BE2C (cell line): ENCODE measurements around the gene PTPRR.

Experiments used
- DNase-seq: peaks from one replicate; pipeline ENCODE4 v3.0.0-alpha.2; 2020
- H3K27me3 ChIP-seq: fragments of 250-450 bp; sonication (Bioruptor Pico); 2 replicates; pipeline ENCODE4 v1.5.1; 2020; ENCODE audit warnings: mild to moderate bottlenecking
- H3K36me3 ChIP-seq: fragments of 250-450 bp; sonication (Bioruptor Pico); 2 replicates; pipeline ENCODE4 v1.5.1; 2020; ENCODE audit warnings: mild to moderate bottlenecking
- H3K4me1 ChIP-seq: fragments of 250-450 bp; sonication (Bioruptor Pico); 2 replicates; pipeline ENCODE4 v1.5.1; 2020
- H3K4me3 ChIP-seq: 2 replicates; pipeline ENCODE4 v1.5.1; 2011; ENCODE audit warnings: low read depth, low read length
- H3K9me3 ChIP-seq: fragments of 250-450 bp; sonication (Bioruptor Pico); 2 replicates; pipeline ENCODE4 v1.5.1; 2020
- CTCF ChIP-seq: IDR thresholded peaks from 2 replicates; pipeline ENCODE4 v1.5.1; 2012; ENCODE audit warnings: mild to moderate bottlenecking, low read depth, low read length

Gene PTPRR

GRCh38 chr12:70732287-70732686 is 188.3 kb downstream of the PTPRR start:
- Histone ChIP-seq H3K4me3 (no peak overlapping the region), H3K9me3 (no peaks in the 10 kb centered on the region; the same call in 1 of the 2 replicates), H3K27me3 (no peaks in the 10 kb centered on the region), H3K4me1 (peaks cover 15% of the 10 kb centered on the region), H3K36me3 (peaks cover 22% of the 10 kb centered on the region)
- TF ChIP-seq CTCF, result no peak
- DNase-seq, result no peak

GRCh38 chr12:70730675-70731180 is 189.8 kb downstream of the PTPRR start:
- H3K27me3 ChIP-seq, result no peaks in the 10 kb centered on the region
- peaks cover 15% of the 10 kb centered on the region for H3K4me1 ChIP-seq
- no peak for DNase-seq
- peaks cover 10% of the 10 kb centered on the region for H3K36me3 ChIP-seq
- H3K9me3 ChIP-seq, result no peaks in the 10 kb centered on the region
- no peak for TF ChIP-seq CTCF
- no peak overlapping the region for H3K4me3 ChIP-seq

- no peaks in the 10 kb centered on the region for H3K36me3 ChIP-seq
- DNase-seq, result no peak
- TF ChIP-seq CTCF, result peak; percentile 50
- H3K4me3 ChIP-seq, result no peak overlapping the region
- no peaks in the 10 kb centered on the region for H3K27me3 ChIP-seq
- H3K9me3 ChIP-seq, result no peaks in the 10 kb centered on the region
- peaks cover 6% of the 10 kb centered on the region for H3K4me1 ChIP-seq
These were observed 196.1 kb downstream of the PTPRR start for GRCh38 chr12:70724444-70724843.

- no peak for TF ChIP-seq CTCF
- Histone ChIP-seq H3K36me3 (peaks cover 5% of the 10 kb centered on the region; the same call in 1 of the 2 replicates), H3K4me1 (peaks cover 6% of the 10 kb centered on the region), H3K9me3 (no peaks in the 10 kb centered on the region), H3K4me3 (no peak overlapping the region), H3K27me3 (no peaks in the 10 kb centered on the region)
- peak; percentile 39 for DNase-seq
These were observed 197.8 kb downstream of the PTPRR start for GRCh38 chr12:70722584-70723343.

GRCh38 chr12:70721656-70722357 is 198.7 kb downstream of the PTPRR start:
- Histone ChIP-seq H3K4me1 (peaks cover 6% of the 10 kb centered on the region), H3K9me3 (no peaks in the 10 kb centered on the region), H3K36me3 (peaks cover 5% of the 10 kb centered on the region; the same call in 1 of the 2 replicates), H3K27me3 (no peaks in the 10 kb centered on the region), H3K4me3 (no peak overlapping the region)
- no peak for TF ChIP-seq CTCF
- DNase-seq, result no peak

- Histone ChIP-seq H3K4me3 (no peak overlapping the region), H3K9me3 (no peaks in the 10 kb centered on the region), H3K27me3 (no peaks in the 10 kb centered on the region), H3K36me3 (peaks cover 5% of the 10 kb centered on the region; the same call in 1 of the 2 replicates), H3K4me1 (peaks cover 6% of the 10 kb centered on the region)
- no peak for TF ChIP-seq CTCF
- DNase-seq, result no peak
These were observed 199.3 kb downstream of the PTPRR start for GRCh38 chr12:70721216-70721615.
